NB4 (cell line): Measurements from ENCODE around the gene UBXN11.

Experiments used
- CTCF ChIP-seq: IDR thresholded peaks from one replicate; pipeline ENCODE4 v1.5.1; 2012; ENCODE audit warnings: low read depth, low read length
- MAX ChIP-seq: IDR thresholded peaks from 2 replicates; pipeline ENCODE4 v1.6.1; 2011; ENCODE audit warnings: low read depth, low read length
- MYC ChIP-seq: IDR thresholded peaks from 2 replicates; pipeline ENCODE4 v1.6.1; 2011; ENCODE audit warnings: low read depth, low read length
- POLR2A ChIP-seq: IDR thresholded peaks from 2 replicates; pipeline ENCODE4 v1.6.1; 2011; ENCODE audit warnings: mild to moderate bottlenecking; ENCODE audit not compliant: insufficient read length; ENCODE audit errors: extremely low read depth

- TF ChIP-seq CTCF: no peak
- TF ChIP-seq POLR2A: no peak
- TF ChIP-seq MAX: no peak
- no peak for TF ChIP-seq MYC
Observed at GRCh38 chr1:26277261-26277661, 29.2 kb downstream of the UBXN11 start.
